ENCODE measurements around the gene FAM163B. TPM values are rescaled to one million over a fixed set of nuclear protein-coding genes. Genes with fewer than 3 reads are reported as not detected.

FAM163B gene
- total and polyA plus RNA-seq, 2 of the 8 experiments (the other 6 are each of a cell fraction or from before 2014, with no cell fraction given), result 0.63 to 1.0 TPM

DNA sequence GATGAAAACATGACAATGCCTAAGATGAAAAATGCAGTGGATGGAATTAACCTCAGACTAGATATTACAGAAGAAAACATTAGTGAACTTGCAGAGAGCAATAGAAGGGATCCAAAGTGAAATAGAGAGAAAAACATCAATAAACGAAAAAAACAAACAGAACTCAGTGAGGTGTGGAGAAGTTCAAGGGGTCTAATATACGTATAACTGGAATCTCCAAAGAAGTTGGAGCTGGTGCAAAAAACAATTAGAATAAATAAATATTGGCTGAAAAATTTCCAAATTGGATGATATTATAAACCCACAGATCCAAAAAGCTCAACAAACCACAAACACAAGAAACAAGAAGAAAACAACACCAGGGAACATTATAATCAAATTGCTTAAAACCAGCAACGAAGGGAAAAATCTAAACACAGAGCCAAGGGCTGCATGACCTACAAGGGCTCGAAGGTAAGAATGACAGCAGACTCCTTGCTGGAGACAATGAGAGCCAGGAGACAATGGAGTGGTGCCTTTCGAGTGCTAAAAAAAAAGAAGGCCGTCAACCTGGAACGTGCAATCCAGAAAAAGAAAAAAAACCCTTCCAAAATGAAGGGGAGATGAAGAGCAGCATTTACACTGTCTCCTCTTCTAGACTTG is 11.8 kb downstream of the FAM163B start (continued):
- no peak for TF ChIP-seq ATF2 (IDR thresholded peaks at IDR 0.05; ENCODE audit: low read length)
- TF ChIP-seq SRF (IDR thresholded peaks at IDR 0.05; ENCODE audit: low read depth, low read length), result no peak
- TF ChIP-seq EGR1 (IDR thresholded peaks at IDR 0.05; ENCODE audit: borderline replicate concordance, low read depth, low read length), result no peak
- no peak for TF ChIP-seq RFX5 (IDR thresholded peaks at IDR 0.05; ENCODE audit: borderline replicate concordance, low read depth, low read length)

Data from H1 (cell line).